Transverse colon (tissue), 4 donors: ENCODE data around the gene NAALADL2. TPM values are rescaled to one million over a fixed set of nuclear protein-coding genes. Genes with fewer than 3 reads are reported as not detected.

Experiments used
- DNase-seq: peaks from one replicate; pipeline ENCODE4 v3.0.0-alpha.2; 2019
- H3K27ac ChIP-seq, 4 donors: fragments of 200-600 bp; sonication (generic); 2 replicates each; pipeline ENCODE4 v1.5.1; 2016 to 2018; ENCODE audit warnings: inconsistent platforms in 4 of 4
- H3K27me3 ChIP-seq: fragments of 200-600 bp; sonication (generic); 2 replicates; pipeline ENCODE4 v1.5.1; 2017; ENCODE audit warnings: inconsistent platforms
- H3K36me3 ChIP-seq, 4 donors: fragments of 200-600 bp; sonication (generic); 2 replicates each; pipeline ENCODE4 v1.5.1; 2017 to 2019; ENCODE audit warnings: inconsistent platforms in 4 of 4
- H3K4me1 ChIP-seq, 4 donors: fragments of 200-600 bp; sonication (generic); 2 replicates each; pipeline ENCODE4 v1.5.1; 2017 to 2020; ENCODE audit warnings: inconsistent platforms in 4 of 4
- H3K4me3 ChIP-seq, 4 donors: fragments of 200-600 bp; sonication (generic); 1 replicate in 1 of 4; 2 replicates in 3 of 4; pipeline versions ENCODE4 v1.5.1 to v1.6.1; 2017 to 2019; ENCODE audit warnings: inconsistent platforms in 4 of 4
- H3K9me3 ChIP-seq, 2 donors: fragments of 200-600 bp; sonication (generic); 2 replicates each; pipeline ENCODE4 v1.5.1; 2017 to 2019; ENCODE audit warnings: inconsistent platforms in 2 of 2
- EP300 ChIP-seq: sonication (generic); formaldehyde crosslinking; IDR thresholded peaks from one replicate; pipeline ENCODE4 v1.6.1; 2017; ENCODE audit warnings: antibody characterized with exemption, low read depth
- POLR2A ChIP-seq: fragments of 450-650 bp; IDR thresholded peaks from one replicate; pipeline ENCODE4 v1.6.1; 2016; ENCODE audit warnings: antibody characterized with exemption, mild to moderate bottlenecking, moderate library complexity
- POLR2AphosphoS5 ChIP-seq, 3 donors: sonication (generic); formaldehyde crosslinking; IDR thresholded peaks; one replicate each; pipeline ENCODE4 v1.6.1; 2016; ENCODE audit warnings: antibody characterized with exemption in 3 of 3
- WGBS, 2 donors: methylation state at CpG; one replicate each; pipeline ENCODE4 v1.1.5; 2018; ENCODE audit warnings: low coverage in 1 of 2; 5-methylcytosine and 5-hydroxymethylcytosine counted together
- in situ Hi-C, 4 donors: fragments of 200-750 bp; cut with MboI; loops; one replicate each; pipeline versions ENCODE4 v1.15.0 to v1.15.1; 2017; ENCODE audit warnings: low sequenced_read_pairs in 3 of 4, low pct_ligation_motif_present in 1 of 4, low pct_unique_long_range_greater_than_20kb in 1 of 4
- intact Hi-C: fragments of 100-400 bp; cut with DNase I; formaldehyde crosslinking; loops from one replicate; pipeline ENCODE4 v1.15.1; 2023; ENCODE audit warnings: low total_unique reads
- total RNA-seq, 4 donors: library from RNA; depleted of rRNA; stranded (reverse); fragments of >200 nt; gene quantifications; one replicate each; pipeline ENCODE4 v1.1.0, GENCODE V29; 2016
- TF ChIP-seq, protein P1 (sequence below), 5 experiments: fragments of 200-600 bp in 3 of 5; fragments of 450-650 bp in 2 of 5; sonication (generic) in 3 of 5; IDR thresholded peaks; 1 replicate in 2 of 5; 2 replicates in 3 of 5; pipeline ENCODE4 v1.5.1; 2016 to 2017; ENCODE audit warnings: antibody characterized with exemption in 5 of 5, inconsistent platforms in 3 of 5, mild to moderate bottlenecking in 2 of 5, moderate library complexity in 1 of 5

Gene NAALADL2
- total RNA-seq, 4 donors from 2014 or later: 10.1 to 22.7 (median 15.1) TPM

DNA sequence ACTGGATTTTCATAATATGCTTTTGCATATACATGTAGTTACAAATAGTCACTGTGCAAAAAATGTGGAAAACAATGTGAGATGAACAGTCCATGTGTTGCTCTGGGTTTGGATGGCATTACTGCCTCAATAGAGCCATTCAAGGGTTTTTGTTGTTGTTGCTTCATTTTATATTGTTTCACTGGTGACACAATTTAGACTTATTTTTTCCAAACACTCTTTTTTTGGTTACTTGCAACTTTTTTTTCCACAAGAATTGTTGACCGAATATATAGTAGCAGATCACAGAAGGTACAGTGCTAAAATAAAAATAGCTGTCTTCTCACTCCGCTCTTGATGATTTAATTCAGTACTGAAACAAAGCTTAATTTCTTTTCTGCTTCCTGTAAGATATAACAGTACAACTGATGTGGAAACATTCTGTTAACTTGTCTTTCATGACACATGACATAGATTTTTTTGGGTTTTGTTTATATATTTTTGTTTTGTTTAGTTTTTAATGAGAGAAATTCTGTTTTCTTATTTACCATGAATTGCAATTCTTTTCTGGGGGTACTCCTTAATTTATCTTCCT, 618.6 kb downstream of the NAALADL2 start:
- intact Hi-C loops: no loop called here
- H3K36me3 ChIP-seq: no peaks in the 10 kb centered on the region

DNA sequence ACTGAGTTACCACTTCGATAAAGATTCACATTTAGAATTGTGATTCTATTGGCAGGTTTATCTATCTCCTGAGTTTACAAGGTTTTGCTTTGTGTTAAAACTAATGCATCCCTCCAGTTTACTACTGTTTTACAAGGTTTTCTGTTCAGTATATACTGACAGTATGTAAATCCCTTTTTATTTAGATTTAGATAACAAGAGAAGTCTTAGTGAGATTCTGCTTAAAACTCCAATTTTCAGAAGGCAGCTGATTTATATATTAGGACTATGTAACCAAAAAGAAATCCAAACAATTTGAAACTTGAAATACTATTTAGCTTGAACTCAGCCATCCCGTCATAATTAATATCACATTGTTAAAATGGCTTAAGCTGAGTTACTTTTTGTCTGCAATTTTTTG, 619.2 kb downstream of the NAALADL2 start:
- WGBS, 2 donors: 73 to 74% methylated on average over 2 of the region's 2 CpGs
- in situ Hi-C loops: no loop called here
- DNase-seq: no peak
- Histone ChIP-seq H3K9me3 (no peaks in the 10 kb centered on the region), H3K27me3 (no peaks in the 10 kb centered on the region), H3K4me1 (no peaks in the 10 kb centered on the region), H3K27ac (no peak overlapping the region), H3K36me3 (no peaks in the 10 kb centered on the region), H3K4me3 (no peak overlapping the region)
- intact Hi-C loops: no loop called here
- TF ChIP-seq EP300: no peak
- TF ChIP-seq, protein P1, sequence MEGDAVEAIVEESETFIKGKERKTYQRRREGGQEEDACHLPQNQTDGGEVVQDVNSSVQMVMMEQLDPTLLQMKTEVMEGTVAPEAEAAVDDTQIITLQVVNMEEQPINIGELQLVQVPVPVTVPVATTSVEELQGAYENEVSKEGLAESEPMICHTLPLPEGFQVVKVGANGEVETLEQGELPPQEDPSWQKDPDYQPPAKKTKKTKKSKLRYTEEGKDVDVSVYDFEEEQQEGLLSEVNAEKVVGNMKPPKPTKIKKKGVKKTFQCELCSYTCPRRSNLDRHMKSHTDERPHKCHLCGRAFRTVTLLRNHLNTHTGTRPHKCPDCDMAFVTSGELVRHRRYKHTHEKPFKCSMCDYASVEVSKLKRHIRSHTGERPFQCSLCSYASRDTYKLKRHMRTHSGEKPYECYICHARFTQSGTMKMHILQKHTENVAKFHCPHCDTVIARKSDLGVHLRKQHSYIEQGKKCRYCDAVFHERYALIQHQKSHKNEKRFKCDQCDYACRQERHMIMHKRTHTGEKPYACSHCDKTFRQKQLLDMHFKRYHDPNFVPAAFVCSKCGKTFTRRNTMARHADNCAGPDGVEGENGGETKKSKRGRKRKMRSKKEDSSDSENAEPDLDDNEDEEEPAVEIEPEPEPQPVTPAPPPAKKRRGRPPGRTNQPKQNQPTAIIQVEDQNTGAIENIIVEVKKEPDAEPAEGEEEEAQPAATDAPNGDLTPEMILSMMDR (IDR thresholded peaks at IDR 0.05): no peak
- TF ChIP-seq POLR2A: no peak
- TF ChIP-seq POLR2AphosphoS5 (IDR thresholded peaks at IDR 0.05): no peak

More for the DNA sequence above, 618.6 kb downstream of the NAALADL2 start:
- no peak overlapping the region for H3K4me3 ChIP-seq
- in situ Hi-C loops: no loop called here
- no peak for DNase-seq
- H3K4me1 ChIP-seq: no peaks in the 10 kb centered on the region
- no peaks in the 10 kb centered on the region for H3K9me3 ChIP-seq
- no peak overlapping the region for H3K27ac ChIP-seq
- TF ChIP-seq POLR2AphosphoS5 (IDR thresholded peaks at IDR 0.05) (no peak), POLR2A (no peak), EP300 (no peak)
- TF ChIP-seq, protein P1 (IDR thresholded peaks at IDR 0.05): no peak
- H3K27me3 ChIP-seq: no peaks in the 10 kb centered on the region
- 67 to 77% methylated on average over 2 of the region's 2 CpGs for WGBS, 2 donors

DNA sequence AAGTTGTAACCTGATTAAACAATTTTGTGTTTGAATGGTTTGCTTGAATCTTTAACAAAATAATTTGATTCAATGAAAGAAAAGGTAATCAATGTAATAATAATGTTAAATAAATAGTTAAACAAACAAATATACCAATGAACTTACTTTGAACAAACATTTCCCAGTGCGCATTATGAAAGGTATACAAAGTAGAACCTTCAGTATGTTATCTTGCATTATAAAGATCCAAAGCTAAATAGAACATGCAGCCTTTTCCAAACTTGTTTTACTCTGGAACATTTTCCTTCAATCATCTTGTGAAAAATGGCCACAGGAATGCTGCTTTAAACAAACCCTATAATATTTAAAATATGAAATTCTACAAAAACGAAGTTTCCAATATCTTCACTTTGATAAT, 620.0 kb downstream of the NAALADL2 start:
- TF ChIP-seq POLR2AphosphoS5 (IDR thresholded peaks at IDR 0.05): no peak
- TF ChIP-seq EP300: no peak
- TF ChIP-seq POLR2A: no peak
- TF ChIP-seq, protein P1 (IDR thresholded peaks at IDR 0.05): no peak
- in situ Hi-C loops: no loop called here
- 63 to 65% methylated on average over 2 of the region's 2 CpGs for WGBS, 2 donors

DNA sequence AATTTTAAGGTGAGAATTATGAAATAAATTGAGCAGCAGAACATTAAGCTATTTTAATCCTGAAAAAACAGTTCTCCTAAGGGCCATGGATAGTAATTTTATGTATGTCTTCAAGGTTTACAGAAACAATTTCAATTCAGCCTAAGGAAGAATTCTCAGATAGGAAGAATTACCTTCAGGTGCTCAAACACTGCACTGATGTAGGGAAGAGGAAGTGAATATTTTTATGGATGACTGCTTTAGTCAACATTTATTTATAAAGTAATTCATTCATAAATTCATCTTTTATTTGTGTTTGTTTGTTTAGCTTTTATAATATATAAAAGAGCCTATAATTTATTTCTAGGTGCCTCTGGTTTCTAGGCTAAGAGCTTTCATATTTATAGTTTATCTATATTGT, 620.7 kb downstream of the NAALADL2 start:
- Histone ChIP-seq H3K36me3 (no peaks in the 10 kb centered on the region), H3K27ac (no peak overlapping the region), H3K27me3 (no peaks in the 10 kb centered on the region), H3K4me1 (no peaks in the 10 kb centered on the region), H3K4me3 (no peak overlapping the region), H3K9me3 (no peaks in the 10 kb centered on the region)
- intact Hi-C loops (no loop called here), in situ Hi-C loops (no loop called here)
- no peak for DNase-seq
- no peak for TF ChIP-seq POLR2A
- TF ChIP-seq, protein P1 (IDR thresholded peaks at IDR 0.05): no peak
- TF ChIP-seq EP300: no peak
- no peak for TF ChIP-seq POLR2AphosphoS5 (IDR thresholded peaks at IDR 0.05)

More for the DNA sequence above, 620.0 kb downstream of the NAALADL2 start:
- no peak for DNase-seq
- intact Hi-C loops: no loop called here
- H3K9me3 ChIP-seq: no peaks in the 10 kb centered on the region
- no peak overlapping the region for H3K4me3 ChIP-seq
- H3K36me3 ChIP-seq: no peaks in the 10 kb centered on the region
- H3K27me3 ChIP-seq: no peaks in the 10 kb centered on the region
- H3K4me1 ChIP-seq: no peaks in the 10 kb centered on the region
- no peak overlapping the region for H3K27ac ChIP-seq
